Fibroblast of pulmonary artery (primary cell): Measurements from ENCODE around the gene SLC10A7.

Experiments
- DNase-seq: peaks from one replicate; pipeline ENCODE4 v3.0.0-alpha.2; 2010; ENCODE audit warnings: low read depth
- H3K4me3 ChIP-seq: replicated peaks from 2 replicates; pipeline ENCODE4 v1.5.1; 2011; ENCODE audit warnings: low read depth, mild to moderate bottlenecking, control low read depth, low read length, moderate library complexity
- TF ChIP-seq, protein P1 (sequence below): IDR thresholded peaks from 2 replicates; pipeline ENCODE4 v1.5.1; 2011; ENCODE audit warnings: mild to moderate bottlenecking, control low read depth, low read length, inconsistent platforms; ENCODE audit errors: missing control alignments

The SLC10A7 gene

DNA sequence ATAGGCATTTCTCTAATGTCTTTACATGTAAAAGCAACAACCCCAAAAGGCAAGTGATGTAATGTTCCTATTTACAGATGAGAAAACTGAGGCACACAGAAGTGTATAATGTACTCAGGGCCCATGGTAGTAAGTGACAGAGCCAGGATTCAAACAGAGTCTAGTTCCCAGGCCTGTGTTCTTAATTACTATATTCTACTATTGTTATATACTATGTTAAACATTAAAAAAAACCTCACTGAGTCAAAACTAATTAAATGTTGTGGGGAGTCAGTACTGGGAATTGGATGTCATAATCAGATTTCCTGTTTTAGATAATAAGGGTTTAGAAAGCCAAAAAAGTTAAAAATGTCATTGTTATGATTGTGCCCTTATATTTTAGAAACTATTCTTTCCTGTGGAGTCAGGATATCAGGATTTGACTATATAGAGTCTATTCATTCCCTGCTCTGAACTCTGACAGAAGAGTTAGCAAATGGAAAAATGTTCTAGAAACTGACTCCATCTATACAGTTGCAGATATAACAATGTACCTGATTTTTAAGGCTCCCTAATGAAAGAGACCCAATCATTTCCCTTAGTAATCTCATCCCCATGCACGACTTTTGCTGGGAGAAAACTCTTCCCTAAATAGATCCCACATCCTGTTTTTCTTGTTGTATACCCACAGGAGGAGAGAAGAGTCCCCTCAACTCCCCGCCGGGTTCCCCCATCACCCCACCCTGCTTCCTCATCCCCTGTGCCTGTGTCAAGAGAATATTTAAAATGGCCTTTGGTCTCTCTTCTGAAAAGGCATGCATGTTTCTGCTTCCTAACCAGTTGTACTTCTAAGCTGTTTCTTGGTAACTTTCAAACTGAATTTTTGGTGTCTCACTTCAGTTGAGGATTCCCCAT is 237.7 kb downstream of the SLC10A7 start:
- TF ChIP-seq, protein P1, sequence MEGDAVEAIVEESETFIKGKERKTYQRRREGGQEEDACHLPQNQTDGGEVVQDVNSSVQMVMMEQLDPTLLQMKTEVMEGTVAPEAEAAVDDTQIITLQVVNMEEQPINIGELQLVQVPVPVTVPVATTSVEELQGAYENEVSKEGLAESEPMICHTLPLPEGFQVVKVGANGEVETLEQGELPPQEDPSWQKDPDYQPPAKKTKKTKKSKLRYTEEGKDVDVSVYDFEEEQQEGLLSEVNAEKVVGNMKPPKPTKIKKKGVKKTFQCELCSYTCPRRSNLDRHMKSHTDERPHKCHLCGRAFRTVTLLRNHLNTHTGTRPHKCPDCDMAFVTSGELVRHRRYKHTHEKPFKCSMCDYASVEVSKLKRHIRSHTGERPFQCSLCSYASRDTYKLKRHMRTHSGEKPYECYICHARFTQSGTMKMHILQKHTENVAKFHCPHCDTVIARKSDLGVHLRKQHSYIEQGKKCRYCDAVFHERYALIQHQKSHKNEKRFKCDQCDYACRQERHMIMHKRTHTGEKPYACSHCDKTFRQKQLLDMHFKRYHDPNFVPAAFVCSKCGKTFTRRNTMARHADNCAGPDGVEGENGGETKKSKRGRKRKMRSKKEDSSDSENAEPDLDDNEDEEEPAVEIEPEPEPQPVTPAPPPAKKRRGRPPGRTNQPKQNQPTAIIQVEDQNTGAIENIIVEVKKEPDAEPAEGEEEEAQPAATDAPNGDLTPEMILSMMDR = no peak
- peak; percentile 31 for DNase-seq

DNA sequence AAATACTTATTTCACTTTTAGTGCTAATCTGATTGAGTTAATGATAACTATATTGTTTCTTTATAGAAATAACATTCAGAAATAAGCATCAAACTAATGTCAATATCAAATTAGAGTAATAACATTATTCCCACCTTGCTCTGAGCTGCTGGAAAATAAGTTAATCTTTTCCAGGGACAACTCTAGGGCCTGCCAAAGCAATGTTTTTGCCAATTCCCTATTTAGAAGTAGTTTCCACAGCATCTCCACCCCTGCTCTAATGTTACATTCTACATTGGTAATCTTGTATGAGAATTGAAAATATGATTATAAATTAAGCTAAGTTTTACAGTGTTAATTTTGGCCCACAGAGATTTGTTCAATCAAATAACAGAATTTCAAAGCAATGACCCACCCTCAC is 239.1 kb downstream of the SLC10A7 start:
- no peak for DNase-seq
- no peak overlapping the region for H3K4me3 ChIP-seq
- TF ChIP-seq, protein P1 = no peak

More for the DNA sequence above, 237.7 kb downstream of the SLC10A7 start:
- no peak overlapping the region for H3K4me3 ChIP-seq

DNA sequence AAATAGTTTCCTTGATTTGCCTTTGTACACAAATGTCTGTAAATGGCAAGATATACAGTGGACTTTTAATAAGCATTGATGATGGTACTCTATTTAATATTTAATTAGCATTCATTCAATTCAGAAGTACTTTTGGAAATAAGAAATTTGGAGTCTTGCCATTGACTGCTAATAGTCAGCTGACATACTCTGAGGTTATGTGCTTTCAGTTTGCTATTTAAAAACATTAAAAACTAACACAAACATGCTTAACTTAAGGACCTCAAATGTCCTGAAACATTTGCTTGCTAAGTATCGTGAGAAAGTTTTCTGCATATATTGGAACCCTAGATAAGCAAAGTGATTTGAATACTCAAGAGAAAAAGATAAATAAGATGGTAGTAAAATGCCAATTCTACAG is 242.8 kb downstream of the SLC10A7 start:
- no peak overlapping the region for H3K4me3 ChIP-seq
- TF ChIP-seq, protein P1 = no peak
- DNase-seq = no peak

DNA sequence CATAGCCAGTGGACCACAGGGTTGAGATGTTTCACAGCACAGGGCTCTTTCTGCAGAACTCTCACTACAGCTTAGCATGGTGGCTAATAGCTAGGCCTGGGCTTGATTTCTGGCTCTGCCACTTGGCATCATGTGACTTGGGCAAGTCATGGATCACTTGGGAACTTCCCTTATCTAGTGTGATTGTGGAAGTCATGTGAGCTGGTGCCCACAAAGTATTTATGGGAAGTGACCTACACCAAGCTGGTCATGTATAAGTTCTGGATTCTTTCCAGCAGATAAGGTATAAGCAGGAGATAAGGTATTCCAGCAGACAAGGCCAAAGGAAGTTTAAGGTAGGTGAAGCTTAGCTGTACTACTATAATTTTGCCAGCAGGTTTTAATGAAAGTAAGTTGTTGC is 246.4 kb downstream of the SLC10A7 start:
- H3K4me3 ChIP-seq = no peak overlapping the region
- TF ChIP-seq, protein P1 = no peak
- DNase-seq = no peak

DNA sequence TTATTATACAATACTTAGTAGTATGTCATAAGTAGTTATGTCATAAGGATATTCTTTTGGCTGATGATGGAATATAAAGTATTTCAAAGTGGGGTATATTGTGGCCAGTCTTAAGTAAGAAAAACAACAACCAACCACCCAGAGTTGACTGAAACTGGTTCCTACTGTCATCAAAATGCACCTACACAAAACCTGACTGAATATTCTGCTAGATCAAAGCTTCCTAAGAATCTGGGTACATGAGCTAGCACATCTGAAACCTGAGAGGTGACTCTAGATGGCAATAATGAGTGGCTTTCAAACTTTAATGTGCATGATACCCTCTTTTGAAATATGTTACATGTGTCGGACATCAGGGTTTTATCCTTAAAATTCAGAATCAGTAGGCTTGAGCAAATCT is 247.0 kb downstream of the SLC10A7 start:
- no peak for DNase-seq
- TF ChIP-seq, protein P1 = no peak
- H3K4me3 ChIP-seq = no peak overlapping the region

DNA sequence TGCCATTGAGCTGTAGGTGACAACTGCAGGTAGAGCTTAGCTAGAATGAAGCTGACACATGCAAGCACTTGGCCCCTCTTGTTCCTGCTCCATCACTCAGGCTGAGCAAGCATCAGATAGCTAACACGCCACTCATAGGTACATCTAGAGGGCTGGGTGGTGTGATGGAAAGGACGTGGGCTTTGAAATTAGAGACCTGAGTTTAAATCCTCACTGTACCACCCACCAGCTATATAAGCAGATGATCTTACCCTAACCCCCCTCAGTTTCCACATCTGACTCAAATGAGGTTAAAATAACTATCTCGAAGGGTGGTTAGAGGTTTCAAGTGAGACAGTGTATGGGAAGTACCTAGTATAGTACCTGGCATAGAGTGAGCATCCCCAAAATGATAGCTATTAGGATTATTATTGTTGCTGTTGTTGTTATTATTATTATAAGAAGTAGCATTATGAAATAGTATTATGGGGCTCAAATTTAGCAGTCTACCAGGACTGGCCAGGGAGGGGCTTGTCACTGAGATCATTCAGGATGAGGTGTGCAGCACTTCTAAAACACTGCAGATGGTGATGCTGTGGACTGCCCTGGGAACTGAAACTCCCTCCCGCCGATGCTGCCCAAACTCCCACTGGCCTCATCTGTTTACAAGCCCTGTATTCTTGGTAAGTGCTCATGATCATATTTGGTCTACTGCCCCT is 248.4 kb downstream of the SLC10A7 start:
- no peak for DNase-seq
- TF ChIP-seq, protein P1 = no peak
- no peak overlapping the region for H3K4me3 ChIP-seq
